Activated naive CD4-positive, alpha-beta T cell treated with anti-CD3 and anti-CD28 coated beads, Interleukin-2, amount 50 U/mL, for 16 hours (primary cell): ENCODE measurements around the gene TRIM2.
A peak's percentile ranks its signal among the peaks of the same experiment; 100 is the strongest.

Source experiments
- DNase-seq: peaks from one replicate; pipeline ENCODE4 v3.0.0-alpha.2; 2020

Gene TRIM2

GRCh38 chr4:153223930-153224329, 19.7 kb downstream of the TRIM2 start:
- DNase-seq, result no peak

- no peak for DNase-seq
Observed at GRCh38 chr4:153224474-153224873, 20.2 kb downstream of the TRIM2 start.

DNA sequence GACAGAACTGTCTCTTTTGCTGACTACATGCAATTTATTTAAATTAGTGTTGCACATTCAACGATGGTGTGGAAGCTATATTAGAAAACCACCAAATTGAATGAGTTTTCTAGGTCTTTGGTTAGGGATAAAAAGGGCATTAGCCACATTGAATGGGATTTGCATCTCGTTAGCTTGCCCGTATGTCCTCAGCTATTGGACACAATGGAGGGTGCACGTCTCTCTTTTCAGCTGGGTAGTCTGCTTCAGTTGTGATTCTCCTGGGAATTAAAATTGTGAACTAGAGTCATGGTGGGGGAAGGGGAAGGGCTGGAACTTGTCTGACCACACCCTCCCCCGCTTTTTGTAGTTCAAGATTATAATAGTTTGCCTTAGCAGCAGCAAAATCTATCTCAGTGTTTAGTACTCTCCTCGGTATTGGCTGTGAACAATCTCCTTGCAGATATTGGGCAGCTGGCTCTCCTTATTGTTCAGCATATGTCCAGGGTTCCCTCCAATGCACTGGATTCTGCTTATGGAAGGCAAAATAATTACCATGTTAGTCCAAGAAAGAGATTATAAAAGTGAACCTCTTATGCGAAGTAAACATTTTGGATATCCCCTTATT, 23.3 kb downstream of the TRIM2 start:
- no peak for DNase-seq

- no peak for DNase-seq
Observed at GRCh38 chr4:153228512-153229140, 24.4 kb downstream of the TRIM2 start.

GRCh38 chr4:153229545-153229944, 25.3 kb downstream of the TRIM2 start:
- no peak for DNase-seq

DNA sequence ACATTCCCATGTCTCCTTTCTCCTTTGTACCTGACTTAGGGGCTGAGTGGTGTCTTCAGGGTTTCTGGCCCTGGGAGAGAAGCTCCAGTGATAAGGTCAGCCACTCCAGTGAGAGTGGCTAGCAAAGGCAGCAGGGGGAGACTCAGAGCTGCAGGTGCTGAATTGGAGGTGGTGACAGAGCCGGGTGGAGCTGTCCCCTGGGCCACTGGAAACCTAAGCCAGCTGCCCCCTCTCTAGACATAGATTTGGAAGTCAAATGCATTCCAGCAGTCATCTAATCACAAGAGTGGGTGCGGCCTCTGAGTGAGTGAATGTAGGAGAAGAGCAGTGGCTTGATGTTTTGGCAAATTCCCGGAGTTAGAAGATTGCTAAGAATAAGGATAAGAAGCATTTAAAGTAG, 28.5 kb downstream of the TRIM2 start:
- no peak for DNase-seq

DNA sequence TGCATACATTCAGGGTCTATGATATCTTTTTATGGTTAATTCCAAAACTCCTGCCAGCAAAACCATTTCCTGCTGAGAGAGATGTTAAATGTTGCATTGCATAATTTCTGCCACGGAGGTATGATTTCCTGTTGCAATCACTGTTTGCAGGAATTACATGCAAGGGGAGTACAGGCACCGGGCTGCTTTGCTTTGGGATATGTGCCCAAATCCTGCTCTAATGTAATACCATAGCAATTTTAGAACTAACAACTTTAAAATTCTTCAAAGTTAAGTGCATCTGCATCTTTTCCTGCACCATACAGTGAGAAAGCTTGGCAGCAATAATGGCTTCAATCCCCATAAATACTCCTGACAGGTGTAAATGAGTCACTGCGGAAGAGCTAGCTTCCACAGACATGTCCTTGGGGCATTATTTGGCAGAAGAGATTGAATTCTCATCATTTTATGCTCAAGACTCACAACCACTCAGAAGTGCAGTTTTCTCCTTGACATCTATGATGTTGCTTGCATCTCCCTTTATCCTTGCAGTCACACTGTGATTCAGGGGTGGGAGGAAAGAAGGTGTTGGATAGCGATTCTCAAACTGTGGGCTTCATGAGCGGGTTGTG, 29.6 kb downstream of the TRIM2 start:
- DNase-seq, result no peak

DNA sequence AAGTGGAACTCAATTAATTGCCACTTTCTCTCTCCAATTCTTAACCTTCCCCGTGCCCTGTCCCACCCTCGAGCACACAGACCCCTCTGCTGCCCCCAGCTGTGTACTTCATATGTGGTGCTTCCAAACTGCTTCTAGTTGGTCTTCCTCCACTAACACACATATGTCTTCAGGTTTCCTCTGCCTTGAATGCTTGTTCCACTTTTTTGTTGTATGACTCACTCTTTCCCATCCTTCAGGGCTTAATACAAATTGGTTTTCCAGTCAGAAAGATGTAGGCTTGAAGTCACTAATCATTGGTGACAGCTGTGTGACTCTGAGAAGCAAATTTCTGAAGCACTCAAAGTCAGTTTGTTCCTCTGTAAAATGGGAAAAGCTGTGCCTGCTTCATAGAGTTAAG, 30.6 kb downstream of the TRIM2 start:
- DNase-seq, result no peak

DNA sequence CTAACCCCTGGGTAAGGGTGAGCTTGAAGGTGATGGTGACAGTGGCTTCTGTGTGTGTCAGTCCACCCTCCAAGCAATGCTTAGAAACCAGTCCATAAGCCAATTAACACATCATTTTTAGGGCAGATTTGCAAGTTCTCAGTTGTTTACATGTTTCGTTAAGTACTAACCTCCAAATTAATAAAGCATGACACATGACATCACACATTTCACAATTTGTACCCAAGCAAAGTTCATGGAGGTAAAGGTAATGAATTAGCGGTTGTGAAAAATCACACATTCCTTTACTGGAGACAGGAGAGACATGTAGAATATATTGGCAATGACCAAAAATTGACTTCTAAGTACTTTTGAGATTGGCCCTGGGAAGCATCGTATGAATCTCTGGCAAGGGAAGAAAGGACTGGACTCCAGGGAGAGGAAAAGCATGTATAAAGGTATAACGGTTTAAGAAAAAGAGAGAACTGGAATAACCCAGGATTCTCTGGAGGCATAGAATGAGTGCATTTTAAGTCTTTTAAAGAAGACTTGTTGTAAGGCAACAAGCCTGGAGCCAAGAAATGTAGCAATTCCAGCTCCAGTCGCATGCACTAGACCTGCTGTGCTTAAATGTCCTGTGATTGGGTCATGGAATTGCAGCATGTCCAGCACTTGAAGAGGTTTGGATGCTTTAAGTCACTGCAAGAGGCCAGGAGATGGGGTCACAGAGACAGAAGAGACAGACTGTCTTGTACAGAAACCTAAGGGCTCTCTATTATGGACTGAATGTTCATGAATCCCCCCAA, 34.1 kb downstream of the TRIM2 start:
- no peak for DNase-seq

- no peak for DNase-seq
Observed at GRCh38 chr4:153239409-153239808, 35.2 kb downstream of the TRIM2 start.

DNA sequence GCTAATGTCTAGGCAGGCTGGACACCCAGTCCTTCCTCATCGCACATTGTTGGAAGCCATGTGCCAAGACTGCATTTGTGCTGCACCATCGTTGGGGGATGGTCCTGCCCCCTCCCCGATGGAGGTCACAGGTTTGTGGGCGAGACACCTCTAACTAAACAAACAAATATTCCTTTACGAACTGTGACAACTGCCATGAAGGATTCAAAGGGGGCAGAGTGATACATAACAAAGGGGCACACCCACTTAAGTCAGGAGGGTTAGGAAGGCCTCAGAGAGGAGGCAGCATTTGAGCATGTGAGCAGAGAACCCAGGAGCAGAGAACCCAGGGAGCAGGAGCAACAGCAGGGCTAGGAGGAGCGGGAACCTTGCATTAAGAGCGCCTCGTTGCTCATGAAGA, 37.1 kb downstream of the TRIM2 start:
- DNase-seq, result no peak

- DNase-seq, result no peak
Observed at GRCh38 chr4:153241970-153242838, 38.0 kb downstream of the TRIM2 start.

DNA sequence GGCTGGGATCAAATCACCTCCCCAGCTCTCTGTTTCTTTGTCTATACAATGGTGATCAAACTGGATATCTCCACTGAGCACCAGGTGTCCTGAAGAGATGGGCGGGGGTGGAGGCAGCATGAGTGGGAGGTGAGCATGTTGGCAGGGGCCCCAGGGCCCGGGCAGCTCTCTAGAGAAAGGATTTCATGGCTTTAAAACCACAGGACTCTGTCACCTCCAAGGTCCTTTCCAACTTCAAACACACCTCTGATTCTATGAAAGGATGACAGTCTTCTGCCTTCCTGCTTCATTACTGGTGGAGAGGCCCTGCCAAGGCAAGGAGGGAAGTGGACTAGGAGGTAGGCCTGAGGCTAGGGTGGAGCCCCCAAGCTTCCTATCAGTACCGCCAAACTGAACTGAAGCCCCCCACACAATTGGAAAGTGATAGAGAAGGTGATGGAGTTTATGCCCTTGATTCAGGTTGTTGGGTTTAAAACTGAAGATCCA, 38.6 kb downstream of the TRIM2 start:
- no peak for DNase-seq

DNA sequence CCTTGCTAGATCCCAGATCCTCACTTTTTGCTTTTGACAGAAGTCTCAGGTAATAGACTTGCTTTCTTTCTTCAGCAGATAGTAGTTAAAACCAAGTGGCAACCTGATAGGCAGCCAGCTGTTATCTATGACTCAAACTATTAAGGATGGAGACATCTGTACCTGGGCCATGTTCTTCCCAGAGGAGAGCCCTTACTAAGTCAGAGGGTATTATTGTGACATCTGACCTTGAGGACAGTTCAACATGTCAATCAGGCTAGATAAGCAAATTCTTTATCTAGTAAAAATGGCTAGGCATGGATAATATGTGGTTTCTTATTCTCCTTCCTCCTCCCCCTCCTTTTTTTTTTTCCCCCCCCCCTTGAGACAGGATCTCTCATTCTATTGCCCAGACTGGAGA, 39.2 kb downstream of the TRIM2 start:
- no peak for DNase-seq

DNA sequence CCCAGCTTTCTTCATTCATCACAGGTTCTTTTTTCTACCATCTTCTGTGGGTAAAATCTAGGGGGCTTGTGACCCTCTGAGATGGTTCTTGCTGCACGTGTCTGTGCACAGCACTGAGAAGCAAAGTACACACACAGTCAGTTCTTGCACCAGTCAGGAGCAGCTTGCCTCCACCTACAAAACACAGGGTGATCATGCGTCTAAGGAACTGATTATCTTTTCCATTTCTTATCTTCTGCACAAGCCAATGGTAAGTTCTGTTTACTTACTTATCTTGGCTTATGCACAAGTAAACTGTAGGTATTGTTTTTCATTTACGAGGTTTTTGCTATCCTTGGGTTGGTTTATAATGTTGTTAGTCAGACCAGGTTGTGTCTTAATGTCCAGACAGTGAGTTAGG, 40.7 kb downstream of the TRIM2 start:
- DNase-seq, result no peak

DNA sequence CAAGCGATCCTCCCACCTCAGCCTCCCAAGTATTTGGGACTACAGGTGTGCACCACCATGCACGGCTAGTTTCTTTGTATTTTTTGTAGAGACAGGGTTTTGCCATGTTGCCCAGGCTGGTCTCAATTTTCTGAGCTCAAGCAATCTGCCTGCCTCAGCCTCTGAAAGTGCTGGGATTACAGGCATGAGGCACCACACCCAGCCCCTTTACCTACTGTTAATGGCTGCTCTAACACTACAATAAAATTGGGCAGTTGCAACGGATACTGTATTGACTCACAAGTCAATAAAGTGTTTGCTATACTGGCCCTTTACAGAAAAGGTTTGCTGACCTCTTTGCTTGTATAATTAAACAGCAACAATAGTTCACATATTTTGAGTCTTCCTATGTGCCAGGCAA, 41.5 kb downstream of the TRIM2 start:
- no peak for DNase-seq

- DNase-seq, result no peak
Observed at GRCh38 chr4:153246446-153247115, 42.3 kb downstream of the TRIM2 start.

DNA sequence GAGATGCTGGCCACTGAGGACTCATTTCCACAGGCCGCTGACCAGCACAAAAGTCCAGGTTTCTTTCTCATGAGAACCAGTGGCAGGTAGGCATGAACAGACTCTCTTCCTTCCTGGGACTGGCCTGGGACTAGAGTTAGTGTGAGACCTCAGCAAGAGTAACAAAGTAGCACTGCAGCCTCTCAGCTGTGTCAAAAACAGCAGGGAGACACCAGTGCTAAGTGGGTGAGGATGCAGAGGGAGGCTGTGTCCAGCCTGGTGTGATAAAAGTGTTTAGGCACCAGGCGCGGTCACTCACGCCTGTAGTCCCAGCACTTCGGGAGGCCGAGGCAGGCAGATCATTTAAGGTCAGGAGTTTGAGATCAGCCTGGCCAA, 42.9 kb downstream of the TRIM2 start:
- DNase-seq, result no peak

DNA sequence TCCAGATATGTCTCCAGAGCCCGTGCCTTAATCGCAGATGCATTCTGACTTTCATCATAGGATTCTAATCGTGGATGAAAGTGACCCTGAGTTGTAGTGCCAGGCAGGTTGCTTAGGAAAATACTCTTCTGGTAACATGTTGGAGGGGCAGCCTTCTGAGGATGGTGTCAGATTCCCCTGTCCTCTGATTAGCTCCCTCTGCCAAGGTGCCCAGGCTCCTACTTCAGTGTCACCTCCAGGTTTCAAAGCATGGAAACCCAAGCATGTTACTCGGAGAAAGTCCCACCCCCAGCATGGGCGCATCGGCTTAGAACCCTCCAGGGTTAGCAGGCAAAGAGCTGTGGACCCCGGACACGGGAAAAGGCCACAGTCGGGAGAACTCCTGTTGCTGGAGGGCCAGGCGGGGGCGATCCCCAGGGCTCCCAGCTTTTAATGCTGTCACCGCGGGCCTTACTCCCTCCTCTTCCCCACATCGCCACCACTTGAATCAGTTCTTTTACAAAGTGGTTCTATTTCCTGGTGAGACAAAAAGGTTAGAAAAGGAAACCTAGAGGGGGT, 44.5 kb downstream of the TRIM2 start:
- DNase-seq, result no peak

DNA sequence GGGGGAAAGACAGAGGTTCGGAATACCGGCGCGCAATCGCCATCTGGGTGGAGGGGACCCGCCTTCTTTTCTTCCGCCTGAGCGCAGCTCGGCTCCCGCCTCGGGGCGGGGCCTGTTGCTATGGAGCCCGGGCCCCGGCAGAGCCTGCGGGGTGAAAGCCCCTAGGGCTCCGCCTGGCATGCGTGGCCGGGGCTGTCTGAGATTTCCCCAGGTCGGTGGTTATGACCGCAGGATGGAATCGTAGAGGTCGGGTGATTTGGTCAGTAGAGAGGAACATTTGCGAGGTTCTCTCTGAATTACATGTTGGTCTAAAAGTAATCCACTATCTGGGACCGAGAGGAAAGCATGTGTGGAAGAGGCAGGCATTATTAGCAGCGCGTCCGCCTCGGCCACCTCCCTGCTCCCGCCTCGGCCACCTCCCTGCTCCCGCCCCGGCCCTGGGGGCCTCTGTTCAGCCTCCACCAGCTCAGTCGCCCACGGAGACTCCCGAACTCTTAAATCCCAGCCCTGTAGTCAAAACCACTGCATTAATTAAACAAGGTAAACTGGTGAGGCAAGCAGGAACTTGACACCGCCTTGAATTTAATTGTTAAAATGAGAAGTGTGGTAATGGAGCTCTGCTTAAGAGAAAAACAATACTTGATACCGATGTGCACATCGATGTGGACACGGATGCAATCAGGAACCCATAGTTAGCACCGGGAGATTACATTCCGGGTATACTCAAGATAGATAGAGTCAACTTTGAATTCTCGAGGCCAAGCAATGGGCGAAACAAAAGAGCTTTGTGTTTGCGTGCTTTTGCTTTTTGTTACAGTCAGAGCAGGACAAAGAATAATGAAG, 45.2 kb downstream of the TRIM2 start:
- peak; percentile 88 for DNase-seq

DNA sequence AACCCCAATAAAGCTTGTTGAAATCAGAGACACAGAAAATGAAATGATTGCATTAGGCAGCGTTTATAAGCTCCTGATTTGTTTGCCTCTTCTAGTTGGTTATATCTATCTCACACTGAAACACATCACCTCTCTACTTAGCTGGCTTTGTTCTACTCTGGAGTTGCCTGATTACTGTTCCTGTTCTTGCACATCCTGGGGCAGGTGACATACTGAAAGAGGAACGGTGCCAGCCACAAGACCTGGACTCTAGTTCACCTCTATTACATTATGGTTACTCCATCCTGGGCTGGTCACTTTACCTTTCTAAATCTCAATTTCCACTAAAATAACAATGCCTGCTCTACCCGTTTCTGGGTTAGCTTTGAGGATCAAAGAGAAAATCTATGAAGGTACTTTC, 47.9 kb downstream of the TRIM2 start:
- DNase-seq, result no peak
